Endothelial cell of umbilical vein (primary cell): ENCODE data around the gene KIAA0825. TPM values are rescaled to one million over a fixed set of nuclear protein-coding genes. Genes with fewer than 3 reads are reported as not detected.

Experiments used
- BruUV-seq: library from RNA; stranded (reverse); fragments of 400-500 nt; replicated peaks from 2 replicates; lab custom pipeline; 2021; lab: Mats Ljungman, UMichigan
- CTCF ChIA-PET: fragments of 300-600, 350-600 bp; sonication (Branson Sonifier 250); formaldehyde crosslinking; loops from one replicate; lab custom pipeline; 2021; ENCODE audit warnings: antibody characterized with exemption, inconsistent platforms; lab: Charles Lee
- POLR2A ChIA-PET: fragments of 300-600, 350-600 bp; sonication (Branson Sonifier 250); formaldehyde crosslinking; loops from one replicate; lab custom pipeline; 2021; ENCODE audit warnings: antibody characterized with exemption, inconsistent platforms; lab: Charles Lee
- DNase-seq: peaks from one replicate; pipeline ENCODE4 v3.0.0-alpha.2; 2011; ENCODE audit warnings: low read depth, low spot score
- FAIRE-seq: peaks from 2 replicates; lab custom pipeline; 2011; peaks lifted over from hg19 to GRCh38; lab: Jason Lieb, UNC
- H2AFZ ChIP-seq: 2 replicates; pipeline ENCODE4 v1.6.0; 2012; ENCODE audit warnings: low read depth, low read length, control low read depth, inconsistent platforms
- H3K27ac ChIP-seq: 2 replicates; pipeline ENCODE4 v1.5.1; 2011; ENCODE audit warnings: low read depth, mild to moderate bottlenecking, control low read depth, low read length, moderate library complexity; ENCODE audit not compliant: insufficient read depth
- H3K27me3 ChIP-seq, 2 experiments: 2 replicates each; pipeline versions ENCODE4 v1.6.0 to v1.6.1; 2011; ENCODE audit warnings: low read length in 2 of 2, mixed read lengths in 1 of 2; ENCODE audit not compliant: control insufficient read depth in 2 of 2, insufficient read depth in 2 of 2
- H3K36me3 ChIP-seq, 2 experiments: 2 replicates in 1 of 2; 3 replicates in 1 of 2; pipeline ENCODE4 v1.5.1; 2011; ENCODE audit warnings: low read length in 2 of 2, mild to moderate bottlenecking in 1 of 2, moderate library complexity in 1 of 2; ENCODE audit not compliant: control insufficient read depth in 2 of 2, insufficient read depth in 2 of 2; ENCODE audit errors: extremely low read depth in 1 of 2
- H3K4me1 ChIP-seq: 3 replicates; pipeline ENCODE4 v1.5.1; 2011; ENCODE audit warnings: mild to moderate bottlenecking, low read length; ENCODE audit not compliant: control insufficient read depth, insufficient read depth; ENCODE audit errors: extremely low read depth
- H3K4me2 ChIP-seq: 2 replicates; pipeline ENCODE4 v1.6.1; 2011; ENCODE audit warnings: low read length, control low read depth, mixed read lengths; ENCODE audit not compliant: insufficient read depth
- H3K4me3 ChIP-seq, 3 experiments: fragments of 200-600 bp in 1 of 3; sonication (generic), shearing (Covaris generic) in 1 of 3; replicated peaks in 1 of 3; 2 replicates each; pipeline ENCODE4 v1.5.1; 2011 to 2016; ENCODE audit warnings: control low read depth in 3 of 3, low read length in 3 of 3, mild to moderate bottlenecking in 2 of 3, inconsistent platforms in 1 of 3, low read depth in 1 of 3, moderate library complexity in 1 of 3; ENCODE audit not compliant: insufficient read depth in 1 of 3
- H3K79me2 ChIP-seq: 2 replicates; pipeline ENCODE4 v1.6.0; 2012; ENCODE audit warnings: low read length, inconsistent platforms; ENCODE audit not compliant: control insufficient read depth, insufficient read depth
- H3K9ac ChIP-seq: replicated peaks from 2 replicates; pipeline ENCODE3; 2011; ENCODE audit warnings: low read length, control low read depth; ENCODE audit not compliant: insufficient read depth; ENCODE audit errors: extremely low read depth
- H3K9me1 ChIP-seq: replicated peaks from 3 replicates; pipeline ENCODE4 v1.6.0; 2011; ENCODE audit warnings: mild to moderate bottlenecking, low read length; ENCODE audit not compliant: control insufficient read depth, insufficient read depth; ENCODE audit errors: extremely low read depth
- H3K9me3 ChIP-seq: replicated peaks from 2 replicates; pipeline ENCODE4 v1.5.1; 2012; ENCODE audit warnings: low read length, inconsistent platforms; ENCODE audit not compliant: control insufficient read depth, insufficient read depth
- H4K20me1 ChIP-seq: replicated peaks from 2 replicates; pipeline ENCODE3; 2011; ENCODE audit warnings: mild to moderate bottlenecking, low read length; ENCODE audit not compliant: control insufficient read depth, insufficient read depth; ENCODE audit errors: extremely low read depth
- CTCF ChIP-seq, 2 donors: IDR thresholded peaks; 1 replicate in 1 of 2; 2 replicates in 1 of 2; pipeline ENCODE4 v1.5.1; 2011; ENCODE audit warnings: low read length in 2 of 2, mild to moderate bottlenecking in 2 of 2, moderate library complexity in 2 of 2, control low read depth in 1 of 2, inconsistent platforms in 1 of 2, low read depth in 1 of 2; ENCODE audit not compliant: insufficient read depth in 1 of 2; ENCODE audit errors: extremely low read depth in 1 of 2
- EZH2 ChIP-seq: IDR thresholded peaks from 2 replicates; pipeline ENCODE4 v1.6.1; 2012; ENCODE audit warnings: borderline replicate concordance, low read depth, mild to moderate bottlenecking, moderate library complexity, low read length, inconsistent platforms; ENCODE audit not compliant: severe bottlenecking
- FOS ChIP-seq: IDR thresholded peaks from 2 replicates; pipeline ENCODE4 v1.6.1; 2011; ENCODE audit warnings: mild to moderate bottlenecking, low read length, moderate library complexity, borderline replicate concordance; ENCODE audit not compliant: insufficient read depth
- GATA2 ChIP-seq: IDR thresholded peaks from 2 replicates; pipeline ENCODE4 v1.7.0; 2011; ENCODE audit warnings: low read depth, mild to moderate bottlenecking, moderate library complexity, mixed read lengths, low read length; ENCODE audit not compliant: insufficient read length, insufficient read depth
- JUN ChIP-seq: IDR thresholded peaks from 2 replicates; pipeline ENCODE4 v1.6.1; 2011; ENCODE audit warnings: borderline replicate concordance, low read depth; ENCODE audit not compliant: insufficient read length, insufficient read depth
- MAX ChIP-seq: IDR thresholded peaks from 2 replicates; pipeline ENCODE4 v1.6.1; 2011; ENCODE audit not compliant: insufficient read depth, insufficient read length
- MYC ChIP-seq: IDR thresholded peaks from one replicate; pipeline ENCODE4 v1.6.1; 2011; ENCODE audit warnings: mild to moderate bottlenecking, low read depth, low read length
- POLR2A ChIP-seq: IDR thresholded peaks from 2 replicates; pipeline ENCODE4 v1.6.1; 2012; ENCODE audit warnings: low read depth, mild to moderate bottlenecking, control low read depth, low read length
- POLR2AphosphoS5 ChIP-seq: IDR thresholded peaks from 2 replicates; pipeline ENCODE4 v1.6.1; 2012; ENCODE audit warnings: low read depth, mild to moderate bottlenecking, control low read depth, low read length, moderate library complexity; ENCODE audit not compliant: insufficient read depth
- dilution Hi-C: fragments of 300-500 bp; cut with MboI; formaldehyde crosslinking; loops from one replicate; pipeline ENCODE4 v1.15.0; 2019; ENCODE audit warnings: low sequenced_read_pairs; ENCODE audit not compliant: extremely low pct_ligation_motif_present
- intact Hi-C: fragments of 100-400 bp; cut with micrococcal nuclease; formaldehyde crosslinking; loops from one replicate; pipeline ENCODE4 v1.10.0; 2022
- polyA plus RNA-seq, 4 experiments: library from polyadenylated mRNA; depleted of rRNA in 3 of 4; stranded (reverse) in 3 of 4; unstranded in 1 of 4; fragments of >200 nt; gene quantifications; 2 replicates each; pipeline versions ENCODE4 v1.2.1 to v1.2.3, GENCODE V29; 2011 to 2012; ENCODE audit warnings: missing spikeins in 1 of 4
- total RNA-seq: library from RNA; stranded (reverse); gene quantifications from 2 replicates; pipeline ENCODE4 v1.2.3, GENCODE V29; 2021

KIAA0825 gene
- total and polyA plus RNA-seq, 2 donors (not counting 3 experiments of a cell fraction or from before 2014, with no cell fraction given): 0.15 to 1.1 TPM

GRCh38 chr5:94360382-94361130 is 257.8 kb downstream of the KIAA0825 start:
- no peak overlapping the region for H3K9ac ChIP-seq
- intact Hi-C loops: no loop called here
- H3K27ac ChIP-seq: no peak overlapping the region
- dilution Hi-C loops: no loop called here
- H3K79me2 ChIP-seq: no peaks in the 10 kb centered on the region
- H3K9me3 ChIP-seq: no peaks in the 10 kb centered on the region
- TF ChIP-seq FOS (no peak), JUN (no peak), MYC (no peak), GATA2 (no peak), EZH2 (no peak), CTCF (IDR thresholded peaks at IDR 0.05; ENCODE audit: extremely low read depth in 1 of 2, insufficient read depth in 1 of 2, low read depth in 1 of 2, low read length in 2 of 2) (no peak), MAX (no peak), POLR2AphosphoS5 (no peak), POLR2A (no peak)
- CTCF ChIA-PET: no interaction called here
- H3K4me1 ChIP-seq: no peaks in the 10 kb centered on the region
- POLR2A ChIA-PET: no interaction called here
- BruUV-seq: no TSS peak
- DNase-seq (no peak), FAIRE-seq (no peak)
- H3K9me1 ChIP-seq: no peaks in the 10 kb centered on the region
- no peaks in the 10 kb centered on the region for H3K27me3 ChIP-seq
- H2AFZ ChIP-seq: no peak overlapping the region
- H3K4me3 ChIP-seq: no peak overlapping the region
- no peaks in the 10 kb centered on the region for H3K36me3 ChIP-seq
- no peaks in the 10 kb centered on the region for H4K20me1 ChIP-seq
- no peak overlapping the region for H3K4me2 ChIP-seq
